Astrocyte of the cerebellum (primary cell): ENCODE measurements around the gene C11orf97.

Experiments used
- DNase-seq: peaks from one replicate; pipeline ENCODE4 v3.0.0-alpha.2; 2011; ENCODE audit warnings: low read depth
- H3K4me3 ChIP-seq: 2 replicates; pipeline ENCODE4 v1.5.1; 2011; ENCODE audit warnings: mild to moderate bottlenecking, low read depth, low read length, moderate library complexity
- CTCF ChIP-seq: IDR thresholded peaks from 2 replicates; pipeline ENCODE4 v1.5.1; 2012; ENCODE audit warnings: low read length, low read depth, moderate library complexity, mild to moderate bottlenecking; ENCODE audit errors: missing control alignments
- in situ Hi-C: cut with HindIII; loops from 2 replicates; pipeline ENCODE4 v1.10.0; 2017; ENCODE audit warnings: low sequenced_read_pairs

Gene C11orf97

GRCh38 chr11:94574193-94574961, 62.1 kb downstream of the C11orf97 start:
- TF ChIP-seq CTCF: no peak
- in situ Hi-C loops: no loop called here
- no peak overlapping the region for H3K4me3 ChIP-seq
- DNase-seq: no peak

- no peak overlapping the region for H3K4me3 ChIP-seq
- in situ Hi-C loops: no loop called here
- DNase-seq: no peak
- TF ChIP-seq CTCF: no peak
Observed at GRCh38 chr11:94576306-94576705, 64.0 kb downstream of the C11orf97 start.

- no peak overlapping the region for H3K4me3 ChIP-seq
- no peak for TF ChIP-seq CTCF
- DNase-seq: no peak
- in situ Hi-C loops: no loop called here
Observed at GRCh38 chr11:94577841-94578240, 65.6 kb downstream of the C11orf97 start.
